ENCODE measurements around the gene ACADSB.

Gene ACADSB

DNA sequence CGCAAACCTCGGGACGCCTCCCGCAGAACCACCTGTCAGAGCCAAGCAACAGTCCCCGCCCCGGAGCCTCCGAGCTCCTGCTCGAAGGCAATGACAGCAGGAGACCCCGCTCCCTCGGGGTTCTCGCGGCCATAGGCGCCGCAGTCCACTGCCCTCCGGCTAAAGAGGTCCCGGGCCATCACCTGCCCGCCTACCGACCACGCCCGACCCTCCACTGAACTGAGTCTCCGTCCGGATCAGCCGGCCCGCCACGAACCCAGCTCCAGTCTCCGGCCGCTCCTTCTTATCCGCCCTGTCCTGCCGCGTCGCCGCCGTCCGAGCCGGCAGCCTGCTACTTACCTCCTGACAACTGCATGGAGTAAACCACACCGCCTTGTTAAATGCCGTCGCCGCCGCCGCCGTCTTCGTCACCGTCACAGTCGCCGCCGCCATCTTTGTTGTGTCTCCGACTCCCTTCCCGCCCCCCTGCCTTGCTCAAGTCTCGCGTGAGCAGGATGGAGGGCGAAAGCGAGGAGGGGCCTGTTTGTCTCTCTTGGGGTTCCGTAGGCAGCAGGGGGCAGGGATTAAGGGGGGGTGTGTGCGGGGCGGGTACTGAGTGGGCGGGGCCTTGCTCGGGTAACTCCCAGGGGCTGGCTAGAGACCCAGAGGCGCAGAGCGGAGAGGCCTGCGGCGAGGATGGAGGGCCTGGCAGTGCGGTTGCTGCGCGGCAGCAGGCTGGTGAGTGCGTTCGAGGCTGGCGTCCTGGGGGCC is at the start of gene ACADSB, which contains the start of gene IKZF5:
Gene ACADSB, plus strand, starts transcription at position 652 of the 750 bp plus-strand sequence. Its CDS starts 24 bp downstream, at position 676.
Gene IKZF5, minus strand, starts transcription at position 441 of the 750 bp plus-strand sequence. CDS start 10,170 bp downstream, outside the sequence.
- DNase-seq (ENCODE audit: low read depth) = peak; percentile 92
- TF ChIP-seq, protein P1, sequence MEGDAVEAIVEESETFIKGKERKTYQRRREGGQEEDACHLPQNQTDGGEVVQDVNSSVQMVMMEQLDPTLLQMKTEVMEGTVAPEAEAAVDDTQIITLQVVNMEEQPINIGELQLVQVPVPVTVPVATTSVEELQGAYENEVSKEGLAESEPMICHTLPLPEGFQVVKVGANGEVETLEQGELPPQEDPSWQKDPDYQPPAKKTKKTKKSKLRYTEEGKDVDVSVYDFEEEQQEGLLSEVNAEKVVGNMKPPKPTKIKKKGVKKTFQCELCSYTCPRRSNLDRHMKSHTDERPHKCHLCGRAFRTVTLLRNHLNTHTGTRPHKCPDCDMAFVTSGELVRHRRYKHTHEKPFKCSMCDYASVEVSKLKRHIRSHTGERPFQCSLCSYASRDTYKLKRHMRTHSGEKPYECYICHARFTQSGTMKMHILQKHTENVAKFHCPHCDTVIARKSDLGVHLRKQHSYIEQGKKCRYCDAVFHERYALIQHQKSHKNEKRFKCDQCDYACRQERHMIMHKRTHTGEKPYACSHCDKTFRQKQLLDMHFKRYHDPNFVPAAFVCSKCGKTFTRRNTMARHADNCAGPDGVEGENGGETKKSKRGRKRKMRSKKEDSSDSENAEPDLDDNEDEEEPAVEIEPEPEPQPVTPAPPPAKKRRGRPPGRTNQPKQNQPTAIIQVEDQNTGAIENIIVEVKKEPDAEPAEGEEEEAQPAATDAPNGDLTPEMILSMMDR (IDR thresholded peaks at IDR 0.05; ENCODE audit: control insufficient read depth, insufficient read depth, low read depth, low read length, missing control alignments) = no peak
- peak within 1 kb of the TSS; percentile 94 for H3K4me3 ChIP-seq (ENCODE audit: control insufficient read depth, low read depth, low read length)

DNA sequence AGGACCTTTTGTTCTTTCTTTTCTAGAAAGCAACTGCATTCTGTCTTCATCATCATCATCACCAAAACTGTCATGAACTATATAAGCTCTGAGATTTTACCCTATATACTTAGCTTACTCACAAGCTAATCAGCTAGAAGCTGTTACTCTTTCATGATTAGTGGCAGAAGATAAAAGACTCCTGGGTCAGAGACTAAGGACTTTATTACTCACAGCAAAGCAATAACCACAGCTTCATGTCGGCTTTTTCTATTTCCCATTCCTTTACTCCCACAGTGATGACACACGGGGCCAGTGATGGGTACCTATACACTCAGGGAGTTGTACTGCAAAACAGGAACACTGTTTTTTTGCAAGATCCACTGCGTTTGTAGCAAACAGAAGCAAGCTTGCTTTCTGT is 46.4 kb upstream of the ACADSB start:
- TF ChIP-seq, protein P1 (IDR thresholded peaks at IDR 0.05; ENCODE audit: control insufficient read depth, insufficient read depth, low read depth, low read length, missing control alignments) = no peak
- H3K4me3 ChIP-seq (ENCODE audit: control insufficient read depth, low read depth, low read length) = no peak overlapping the region
- DNase-seq (ENCODE audit: low read depth) = no peak

DNA sequence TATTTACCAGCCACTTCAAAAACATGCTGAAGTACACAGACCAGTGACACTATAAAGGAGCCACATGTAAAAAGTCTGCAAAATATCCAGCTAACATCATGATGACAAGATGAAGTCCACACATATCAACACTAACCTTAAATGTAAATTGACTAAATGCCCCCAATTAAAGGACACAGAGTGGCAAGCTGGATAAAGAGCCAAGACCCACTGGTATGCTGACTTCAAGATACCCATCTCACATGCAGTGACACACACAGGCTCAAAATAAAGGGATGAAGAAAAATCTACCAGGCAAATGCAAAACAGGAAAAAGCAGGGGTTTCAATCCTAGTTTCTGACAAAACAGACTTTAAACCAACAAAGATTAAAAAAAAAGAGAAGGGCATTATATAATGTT is 41.9 kb upstream of the ACADSB start:
- H3K4me3 ChIP-seq (ENCODE audit: control insufficient read depth, low read depth, low read length) = no peak overlapping the region
- TF ChIP-seq, protein P1 (IDR thresholded peaks at IDR 0.05; ENCODE audit: control insufficient read depth, insufficient read depth, low read depth, low read length, missing control alignments) = no peak
- DNase-seq (ENCODE audit: low read depth) = no peak

DNA sequence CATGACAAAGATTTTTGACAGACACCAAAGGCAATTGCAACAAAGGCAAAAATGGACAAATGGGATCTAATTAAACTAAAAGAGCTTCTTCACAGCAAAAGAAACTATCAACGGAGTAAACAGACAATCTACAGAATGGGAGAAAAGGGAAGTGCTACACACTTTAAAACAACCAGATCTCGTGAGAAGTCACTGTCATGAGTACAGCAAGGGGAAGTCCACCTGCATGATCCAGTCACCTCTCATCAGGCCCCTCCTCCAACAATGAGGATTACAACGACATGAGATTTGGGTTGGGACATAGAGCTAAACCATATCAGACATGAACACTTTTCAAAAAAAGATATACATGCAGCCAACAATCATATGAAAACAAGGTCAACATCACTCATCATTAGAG is 40.1 kb upstream of the ACADSB start:
- TF ChIP-seq, protein P1 (IDR thresholded peaks at IDR 0.05; ENCODE audit: control insufficient read depth, insufficient read depth, low read depth, low read length, missing control alignments) = no peak
- no peak for DNase-seq (ENCODE audit: low read depth)
- no peak overlapping the region for H3K4me3 ChIP-seq (ENCODE audit: control insufficient read depth, low read depth, low read length)

DNA sequence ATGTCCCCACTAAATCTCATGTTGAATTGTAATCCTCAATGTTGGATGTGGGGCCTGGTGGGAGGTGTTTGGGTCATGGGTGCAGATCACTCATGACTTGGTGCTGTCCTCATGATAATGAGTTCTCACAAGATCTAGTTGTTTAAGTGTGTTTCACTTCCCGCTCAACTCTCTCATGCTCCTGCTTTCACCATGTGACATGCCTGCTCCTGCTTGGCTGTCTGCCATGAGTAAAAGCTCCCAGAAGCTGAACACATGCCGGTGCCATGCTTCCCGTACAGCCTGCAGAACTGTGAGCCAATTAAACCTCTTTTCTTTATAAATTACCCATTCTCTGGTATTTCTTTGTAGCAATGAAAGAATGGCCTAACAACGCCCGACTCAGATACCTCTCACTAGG is 34.8 kb upstream of the ACADSB start:
- H3K4me3 ChIP-seq (ENCODE audit: control insufficient read depth, low read depth, low read length) = no peak overlapping the region
- TF ChIP-seq, protein P1 (IDR thresholded peaks at IDR 0.05; ENCODE audit: control insufficient read depth, insufficient read depth, low read depth, low read length, missing control alignments) = no peak
- no peak for DNase-seq (ENCODE audit: low read depth)

DNA sequence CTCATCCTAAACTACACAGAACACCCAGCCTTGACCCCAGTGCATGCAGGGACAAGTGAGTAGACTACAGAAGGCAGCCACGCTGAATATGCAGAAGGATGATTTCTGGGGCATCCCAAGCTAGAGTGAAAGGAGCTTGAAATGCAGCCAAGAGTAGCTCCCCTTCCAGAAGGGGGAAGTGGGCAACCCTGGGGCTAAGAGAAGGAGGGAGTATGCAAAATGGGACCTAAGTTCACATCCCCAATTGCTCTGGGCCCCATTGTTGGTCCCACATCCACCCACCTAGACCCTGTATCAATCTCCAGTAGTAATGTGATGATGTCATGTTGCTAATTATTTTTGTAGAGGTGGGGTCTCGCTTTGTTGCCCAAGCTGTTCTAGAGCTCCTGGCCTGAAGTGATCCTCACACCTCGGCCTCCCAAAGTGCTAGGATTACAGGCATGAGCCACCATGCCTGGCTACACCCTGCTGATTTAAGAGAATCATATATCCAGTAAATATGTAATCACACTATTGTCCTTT is 34.2 kb upstream of the ACADSB start:
- TF ChIP-seq, protein P1 (IDR thresholded peaks at IDR 0.05; ENCODE audit: control insufficient read depth, insufficient read depth, low read depth, low read length, missing control alignments) = no peak
- no peak overlapping the region for H3K4me3 ChIP-seq (ENCODE audit: control insufficient read depth, low read depth, low read length)
- no peak for DNase-seq (ENCODE audit: low read depth)

Data from AG09309 (cell line).